HCT116 (cell line): Measurements from ENCODE around the gene BAIAP2L2. TPM values are rescaled to one million over a fixed set of nuclear protein-coding genes. Genes with fewer than 3 reads are reported as not detected.

Source experiments
- ATAC-seq: fragments of 200-7000 bp; cut with Tn5 transposase; 2 replicates; pipeline ENCODE4 v1.9.1; 2020; ENCODE audit warnings: mild to moderate bottlenecking, moderate library complexity
- BruUV-seq: library from RNA; stranded (reverse); fragments of 400-500 nt; replicated peaks from 2 replicates; lab custom pipeline; 2021; lab: Mats Ljungman, UMichigan
- CTCF ChIA-PET: fragments of 300-600 bp; sonication (Branson Sonifier 250); formaldehyde crosslinking; loops from one replicate; lab custom pipeline; 2021; ENCODE audit warnings: antibody characterized with exemption; lab: Charles Lee
- POLR2A ChIA-PET: fragments of 300-600, 350-600 bp; sonication (Branson Sonifier 250); formaldehyde crosslinking; loops from one replicate; lab custom pipeline; 2021; ENCODE audit warnings: antibody characterized with exemption; lab: Charles Lee
- RAD21 ChIA-PET, 2 experiments: fragments of 300-600 bp; sonication (Branson Sonifier 250); formaldehyde crosslinking; loops; one replicate each; lab custom pipeline; 2023; ENCODE audit warnings: low total read pairs in 2 of 2; ENCODE audit not compliant: uncharacterized antibody in 2 of 2, unreplicated experiment in 2 of 2, low non-redundant PET in 1 of 2; lab: Charles Lee
- DNase-seq: peaks from one replicate; pipeline ENCODE4 v3.0.0-alpha.2; 2010; ENCODE audit warnings: low read depth, low spot score
- H2AFZ ChIP-seq: fragments of 200-600 bp; shearing (Covaris generic), sonication (generic); 2 replicates; pipeline ENCODE4 v1.6.1; 2017; ENCODE audit warnings: low read depth, mixed run types, mixed read lengths, antibody characterized with exemption, low read length; ENCODE audit not compliant: poor library complexity, severe bottlenecking
- H3K27ac ChIP-seq: 2 replicates; pipeline ENCODE4 v1.5.1; 2012; ENCODE audit warnings: low read depth, low read length
- H3K27me3 ChIP-seq: fragments of 200-600 bp; sonication (generic); 2 replicates; pipeline ENCODE4 v1.6.1; 2016; ENCODE audit warnings: mixed run types, low read length, mixed read lengths; ENCODE audit not compliant: insufficient read depth
- H3K36me3 ChIP-seq, 2 experiments: fragments of 200-500 bp in 1 of 2; fragments of 200-600 bp in 1 of 2; sonication (Bioruptor generic) in 1 of 2; sonication (generic) in 1 of 2; 2 replicates each; pipeline versions ENCODE4 v1.5.1 to v1.6.1; 2014 to 2016; ENCODE audit warnings: low read length in 2 of 2, inconsistent platforms in 1 of 2, mixed read lengths in 1 of 2, mixed run types in 1 of 2; ENCODE audit not compliant: insufficient read depth in 2 of 2, control insufficient read depth in 1 of 2
- H3K4me1 ChIP-seq, 2 experiments: fragments of 200-600 bp in 1 of 2; sonication (generic) in 1 of 2; 2 replicates each; pipeline versions ENCODE4 v1.5.1 to v1.6.1; 2012 to 2017; ENCODE audit warnings: low read length in 2 of 2, inconsistent platforms in 1 of 2, mild to moderate bottlenecking in 1 of 2, mixed read lengths in 1 of 2, mixed run types in 1 of 2, moderate library complexity in 1 of 2; ENCODE audit not compliant: insufficient read depth in 2 of 2, control insufficient read depth in 1 of 2
- H3K4me2 ChIP-seq: fragments of 200-600 bp; sonication (generic); 2 replicates; pipeline ENCODE4 v1.6.1; 2017; ENCODE audit warnings: mixed run types, low read length, mixed read lengths
- H3K4me3 ChIP-seq, 2 experiments: fragments of 200-600 bp in 1 of 2; sonication (generic) in 1 of 2; replicated peaks in 1 of 2; 2 replicates each; pipeline ENCODE4 v1.5.1; 2011 to 2016; ENCODE audit warnings: low read length in 2 of 2, control low read depth in 1 of 2, low read depth in 1 of 2, mild to moderate bottlenecking in 1 of 2, mixed read lengths in 1 of 2, mixed run types in 1 of 2
- H3K79me2 ChIP-seq: fragments of 200-600 bp; sonication (generic); 2 replicates; pipeline ENCODE4 v1.6.1; 2017; ENCODE audit warnings: mild to moderate bottlenecking, mixed run types, low read length, moderate library complexity, mixed read lengths; ENCODE audit not compliant: insufficient read depth
- H3K9ac ChIP-seq: fragments of 200-600 bp; sonication (generic); 2 replicates; pipeline ENCODE4 v1.6.1; 2016; ENCODE audit warnings: low read length, mixed read lengths
- H3K9me2 ChIP-seq: fragments of 200-600 bp; sonication (generic), shearing (Covaris generic); 2 replicates; pipeline ENCODE4 v1.6.1; 2017; ENCODE audit warnings: mixed run types, mild to moderate bottlenecking, moderate library complexity; ENCODE audit not compliant: insufficient read depth
- H3K9me3 ChIP-seq, 2 experiments: fragments of 200-500 bp in 1 of 2; fragments of 200-600 bp in 1 of 2; sonication (Bioruptor generic) in 1 of 2; sonication (generic) in 1 of 2; 2 replicates each; pipeline ENCODE4 v1.6.1; 2014 to 2017; ENCODE audit warnings: low read length in 2 of 2, mixed read lengths in 2 of 2, inconsistent platforms in 1 of 2, low read depth in 1 of 2, mild to moderate bottlenecking in 1 of 2, mixed run types in 1 of 2, moderate library complexity in 1 of 2; ENCODE audit not compliant: control insufficient read depth in 1 of 2, insufficient read depth in 1 of 2
- H4K20me1 ChIP-seq: fragments of 200-600 bp; sonication (generic), shearing (Covaris generic); 2 replicates; pipeline ENCODE4 v1.6.1; 2017; ENCODE audit warnings: mixed run types, mild to moderate bottlenecking, moderate library complexity; ENCODE audit not compliant: insufficient read depth
- EZH2phosphoT487 ChIP-seq: fragments of 200-600 bp; IDR thresholded peaks from 2 replicates; pipeline ENCODE4 v1.6.1; 2018; ENCODE audit warnings: antibody characterized with exemption, borderline replicate concordance
- RAD21 ChIP-seq: IDR thresholded peaks from 2 replicates; pipeline ENCODE4 v1.6.1; 2012; ENCODE audit warnings: low read depth, mild to moderate bottlenecking
- intact Hi-C: fragments of 100-400 bp; cut with micrococcal nuclease; formaldehyde crosslinking; loops from 2 replicates; pipeline ENCODE4 v1.10.0; 2022
- total RNA-seq: library from RNA; stranded (reverse); gene quantifications from one replicate; pipeline ENCODE4 v1.2.1, GENCODE V29; 2021; ENCODE audit not compliant: unreplicated experiment
- TF ChIP-seq, protein P1 (sequence below): IDR thresholded peaks from 2 replicates; pipeline ENCODE4 v1.6.1; 2012; ENCODE audit warnings: low read depth
- TF ChIP-seq, protein P2 (sequence below): IDR thresholded peaks from 2 replicates; pipeline ENCODE4 v1.6.1; 2012
- TF ChIP-seq, protein P3 (sequence below), 3 experiments: fragments of 200-600 bp in 1 of 3; sonication (generic) in 1 of 3; IDR thresholded peaks in 2 of 3; conservative IDR thresholded peaks in 1 of 3; 2 replicates each; pipeline ENCODE4 v1.5.1; 2012 to 2017; ENCODE audit warnings: low read depth in 2 of 3, low read length in 2 of 3, antibody characterized with exemption in 1 of 3, borderline replicate concordance in 1 of 3, control low read depth in 1 of 3, mild to moderate bottlenecking in 1 of 3, mixed read lengths in 1 of 3, mixed run types in 1 of 3, moderate library complexity in 1 of 3; ENCODE audit not compliant: insufficient read depth in 1 of 3

BAIAP2L2 gene
- total RNA-seq, 1 experiment from 2014 or later = 1.0 TPM

DNA sequence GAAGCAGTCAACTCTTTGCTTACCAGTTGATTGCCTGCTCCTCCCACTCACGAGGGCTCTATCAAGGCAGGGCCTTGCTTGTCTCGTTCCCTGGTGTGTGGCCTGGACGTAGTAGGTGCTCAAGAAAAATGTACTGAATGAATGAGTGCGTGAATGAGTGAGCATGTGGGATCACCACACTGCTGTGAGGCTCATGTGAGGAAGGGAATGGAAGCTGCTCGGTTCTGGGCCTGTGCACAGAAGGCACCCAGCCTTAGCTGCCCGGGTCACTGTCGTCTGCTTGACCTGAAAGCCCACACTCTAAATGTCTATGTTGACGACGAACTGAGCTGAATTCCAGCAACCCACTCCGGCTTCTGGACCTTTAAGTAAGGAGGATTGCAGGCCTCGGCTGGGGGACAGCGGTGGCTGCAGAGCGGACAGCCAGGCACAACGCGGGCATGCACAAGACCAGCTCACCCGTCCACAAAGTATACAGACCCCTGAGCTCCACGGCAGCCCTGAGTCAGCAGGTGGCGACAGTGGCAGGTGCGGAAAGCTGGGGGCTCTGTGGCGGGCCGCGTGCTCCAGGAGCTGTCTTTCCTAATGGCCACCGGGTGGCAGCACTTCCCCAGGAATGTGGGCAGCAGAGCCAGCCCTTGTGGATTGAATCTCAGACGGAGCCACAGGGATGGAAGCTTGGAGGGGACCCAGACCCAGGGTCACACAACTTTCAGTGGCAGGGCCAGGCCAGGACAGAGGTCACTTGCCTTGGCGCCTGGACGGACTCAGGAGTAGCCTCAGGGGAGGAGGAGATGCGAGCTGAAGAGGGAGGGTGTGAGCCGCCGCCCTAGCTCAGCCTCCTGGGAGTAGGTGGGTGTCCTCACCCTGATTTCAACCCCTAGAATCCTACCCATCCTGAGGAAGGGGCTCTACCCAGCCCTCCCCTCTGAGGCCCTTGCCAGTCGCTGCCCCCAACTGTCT is 58.3 kb downstream of the BAIAP2L2 start:
- Histone ChIP-seq H3K4me3 (no peak overlapping the region), H3K4me1 (peaks cover 0 to 10% of the 10 kb centered on the region in 2 experiments; a peak in 2 of 4 replicates), H3K9me3 (no peaks in the 10 kb centered on the region), H3K27me3 (no peaks in the 10 kb centered on the region), H4K20me1 (no peaks in the 10 kb centered on the region), H3K27ac (no peak overlapping the region; the same call in 1 of the 2 replicates), H3K9me2 (no peaks in the 10 kb centered on the region), H3K4me2 (peak overlapping the region; percentile 49), H3K36me3 (no peaks in the 10 kb centered on the region), H2AFZ (no peak overlapping the region), H3K9ac (0 out of 2 replicates have a peak overlapping the region, but pooled peaks have one; percentile 27), H3K79me2 (no peaks in the 10 kb centered on the region)
- DNase-seq (peak; percentile 63), ATAC-seq (peak; percentile 81)
- ChIA-PET POLR2A (interaction anchor here (0.9 to 1.2 kb wide), 2 partner anchors 17 to 52 kb away, joined by 4 to 5 read pairs; no protein-coding TSS in a partner anchor), RAD21 (interaction anchor here (0.5 to 1.5 kb wide), 13 partner anchors 18 to 569 kb away, joined by 3 to 11 read pairs (median 4); no protein-coding TSS in a partner anchor), CTCF (interaction anchor here (0.8 to 2.1 kb wide), 31 partner anchors 9 to 951 kb away, joined by 3 to 37 read pairs (median 5); partner anchors contain the start of genes BAIAP2L2, C22orf23, GTPBP1 and POLR2F)
- intact Hi-C loops = loop anchor here (1.0 to 5.0 kb wide), 5 partner anchors 50 to 1065 kb away; partner anchors contain the start of genes DMC1 and TOMM22
- TF ChIP-seq RAD21 (peak; percentile 99), EZH2phosphoT487 (no peak)
- TF ChIP-seq, protein P1, sequence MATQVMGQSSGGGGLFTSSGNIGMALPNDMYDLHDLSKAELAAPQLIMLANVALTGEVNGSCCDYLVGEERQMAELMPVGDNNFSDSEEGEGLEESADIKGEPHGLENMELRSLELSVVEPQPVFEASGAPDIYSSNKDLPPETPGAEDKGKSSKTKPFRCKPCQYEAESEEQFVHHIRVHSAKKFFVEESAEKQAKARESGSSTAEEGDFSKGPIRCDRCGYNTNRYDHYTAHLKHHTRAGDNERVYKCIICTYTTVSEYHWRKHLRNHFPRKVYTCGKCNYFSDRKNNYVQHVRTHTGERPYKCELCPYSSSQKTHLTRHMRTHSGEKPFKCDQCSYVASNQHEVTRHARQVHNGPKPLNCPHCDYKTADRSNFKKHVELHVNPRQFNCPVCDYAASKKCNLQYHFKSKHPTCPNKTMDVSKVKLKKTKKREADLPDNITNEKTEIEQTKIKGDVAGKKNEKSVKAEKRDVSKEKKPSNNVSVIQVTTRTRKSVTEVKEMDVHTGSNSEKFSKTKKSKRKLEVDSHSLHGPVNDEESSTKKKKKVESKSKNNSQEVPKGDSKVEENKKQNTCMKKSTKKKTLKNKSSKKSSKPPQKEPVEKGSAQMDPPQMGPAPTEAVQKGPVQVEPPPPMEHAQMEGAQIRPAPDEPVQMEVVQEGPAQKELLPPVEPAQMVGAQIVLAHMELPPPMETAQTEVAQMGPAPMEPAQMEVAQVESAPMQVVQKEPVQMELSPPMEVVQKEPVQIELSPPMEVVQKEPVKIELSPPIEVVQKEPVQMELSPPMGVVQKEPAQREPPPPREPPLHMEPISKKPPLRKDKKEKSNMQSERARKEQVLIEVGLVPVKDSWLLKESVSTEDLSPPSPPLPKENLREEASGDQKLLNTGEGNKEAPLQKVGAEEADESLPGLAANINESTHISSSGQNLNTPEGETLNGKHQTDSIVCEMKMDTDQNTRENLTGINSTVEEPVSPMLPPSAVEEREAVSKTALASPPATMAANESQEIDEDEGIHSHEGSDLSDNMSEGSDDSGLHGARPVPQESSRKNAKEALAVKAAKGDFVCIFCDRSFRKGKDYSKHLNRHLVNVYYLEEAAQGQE = no peak
- TF ChIP-seq, protein P2, sequence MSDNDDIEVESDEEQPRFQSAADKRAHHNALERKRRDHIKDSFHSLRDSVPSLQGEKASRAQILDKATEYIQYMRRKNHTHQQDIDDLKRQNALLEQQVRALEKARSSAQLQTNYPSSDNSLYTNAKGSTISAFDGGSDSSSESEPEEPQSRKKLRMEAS = peak; percentile 84
- TF ChIP-seq, protein P3, sequence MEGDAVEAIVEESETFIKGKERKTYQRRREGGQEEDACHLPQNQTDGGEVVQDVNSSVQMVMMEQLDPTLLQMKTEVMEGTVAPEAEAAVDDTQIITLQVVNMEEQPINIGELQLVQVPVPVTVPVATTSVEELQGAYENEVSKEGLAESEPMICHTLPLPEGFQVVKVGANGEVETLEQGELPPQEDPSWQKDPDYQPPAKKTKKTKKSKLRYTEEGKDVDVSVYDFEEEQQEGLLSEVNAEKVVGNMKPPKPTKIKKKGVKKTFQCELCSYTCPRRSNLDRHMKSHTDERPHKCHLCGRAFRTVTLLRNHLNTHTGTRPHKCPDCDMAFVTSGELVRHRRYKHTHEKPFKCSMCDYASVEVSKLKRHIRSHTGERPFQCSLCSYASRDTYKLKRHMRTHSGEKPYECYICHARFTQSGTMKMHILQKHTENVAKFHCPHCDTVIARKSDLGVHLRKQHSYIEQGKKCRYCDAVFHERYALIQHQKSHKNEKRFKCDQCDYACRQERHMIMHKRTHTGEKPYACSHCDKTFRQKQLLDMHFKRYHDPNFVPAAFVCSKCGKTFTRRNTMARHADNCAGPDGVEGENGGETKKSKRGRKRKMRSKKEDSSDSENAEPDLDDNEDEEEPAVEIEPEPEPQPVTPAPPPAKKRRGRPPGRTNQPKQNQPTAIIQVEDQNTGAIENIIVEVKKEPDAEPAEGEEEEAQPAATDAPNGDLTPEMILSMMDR (IDR thresholded peaks at IDR 0.05 in 2 of 3, conservative IDR thresholded peaks at IDR 0.05 in 1 of 3; ENCODE audit: borderline replicate concordance in 1 of 3, insufficient read depth in 1 of 3, low read depth in 2 of 3, low read length in 2 of 3) = peak; percentile 79 to 99 (median 94)
- no TSS peak for BruUV-seq
